Upper lobe of right lung (tissue), 1 donor: Measurements from ENCODE around the gene PLPP3. TPM values are rescaled to one million over a fixed set of nuclear protein-coding genes. Genes with fewer than 3 reads are reported as not detected.

Experiments used
- ATAC-seq: fragments of 200-7000 bp; cut with Tn5 transposase; one replicate; pipeline ENCODE4 v1.9.1; 2020; ENCODE audit warnings: mild to moderate bottlenecking, moderate library complexity
- DNase-seq: peaks from one replicate; pipeline ENCODE4 v3.0.0-alpha.2; 2020
- H3K27ac ChIP-seq: fragments of 200-600 bp; one replicate; pipeline ENCODE4 v1.8.0; 2022
- H3K27me3 ChIP-seq: fragments of 200-600 bp; one replicate; pipeline ENCODE4 v1.8.0; 2022; ENCODE audit warnings: mild to moderate bottlenecking
- H3K36me3 ChIP-seq: fragments of 200-600 bp; one replicate; pipeline ENCODE4 v1.8.0; 2022
- H3K4me1 ChIP-seq: fragments of 200-600 bp; one replicate; pipeline ENCODE4 v1.8.0; 2022
- H3K4me3 ChIP-seq: fragments of 200-600 bp; one replicate; pipeline ENCODE4 v1.8.0; 2022; ENCODE audit warnings: mild to moderate bottlenecking
- H3K9me3 ChIP-seq: fragments of 200-600 bp; one replicate; pipeline ENCODE4 v1.8.0; 2022
- CTCF ChIP-seq: fragments of 200-600 bp; IDR thresholded peaks from one replicate; pipeline ENCODE4 v1.8.0; 2022; ENCODE audit warnings: antibody characterized with exemption
- intact Hi-C: fragments of 100-400 bp; cut with DNase I; formaldehyde crosslinking; loops from one replicate; pipeline ENCODE4 v1.11.0; 2022
- total RNA-seq: library from RNA; stranded (reverse); fragmentation: NEBNext Ultra II Directional; extraction: Animal tissue kit (Norgen Biotek cat#: 25700); gene quantifications from one replicate; pipeline ENCODE4 v1.2.1, GENCODE V29; 2021
- donor health status: DM: no; HTN: yes; CAD: no; lungs with severe emphysema.

Gene PLPP3
- total RNA-seq, 1 donor from 2014 or later = 124 TPM

- Histone ChIP-seq H3K27me3 (no peaks in the 10 kb centered on the region), H3K4me1 (no peaks in the 10 kb centered on the region), H3K9me3 (no peaks in the 10 kb centered on the region), H3K4me3 (no peak overlapping the region), H3K27ac (no peak overlapping the region), H3K36me3 (no peaks in the 10 kb centered on the region)
- intact Hi-C loops = no loop called here
- TF ChIP-seq CTCF = no peak
- ATAC-seq (no peak), DNase-seq (no peak)
These were observed 120.1 kb downstream of the PLPP3 start for GRCh38 chr1:56459260-56459659.

- no peak for DNase-seq
- Histone ChIP-seq H3K27ac (no peak overlapping the region), H3K4me1 (peaks cover 6% of the 10 kb centered on the region), H3K36me3 (no peaks in the 10 kb centered on the region), H3K9me3 (no peaks in the 10 kb centered on the region), H3K4me3 (no peak overlapping the region), H3K27me3 (no peaks in the 10 kb centered on the region)
- intact Hi-C loops = no loop called here
- TF ChIP-seq CTCF = no peak
- no peak for ATAC-seq
These were observed 121.5 kb downstream of the PLPP3 start for GRCh38 chr1:56457756-56458375.

- no peak for ATAC-seq
These were observed 122.8 kb downstream of the PLPP3 start for GRCh38 chr1:56456435-56457101.

GRCh38 chr1:56453417-56454078, 125.8 kb downstream of the PLPP3 start:
- ATAC-seq (no peak), DNase-seq (no peak)
- Histone ChIP-seq H3K27me3 (no peaks in the 10 kb centered on the region), H3K36me3 (no peaks in the 10 kb centered on the region), H3K9me3 (no peaks in the 10 kb centered on the region), H3K4me1 (peaks cover 29% of the 10 kb centered on the region), H3K4me3 (no peak overlapping the region), H3K27ac (no peak overlapping the region)
- TF ChIP-seq CTCF = no peak
- intact Hi-C loops = no loop called here

More at GRCh38 chr1:56456435-56457101, 122.8 kb downstream of the PLPP3 start:
- H3K27ac ChIP-seq = no peak overlapping the region
- H3K4me1 ChIP-seq = peaks cover 17% of the 10 kb centered on the region
- intact Hi-C loops = no loop called here
- no peak for DNase-seq
- H3K36me3 ChIP-seq = no peaks in the 10 kb centered on the region
- no peaks in the 10 kb centered on the region for H3K9me3 ChIP-seq
- H3K27me3 ChIP-seq = no peaks in the 10 kb centered on the region
- TF ChIP-seq CTCF = no peak
- H3K4me3 ChIP-seq = no peak overlapping the region

GRCh38 chr1:56453016-56453415, 126.3 kb downstream of the PLPP3 start:
- peaks cover 34% of the 10 kb centered on the region for H3K4me1 ChIP-seq
- intact Hi-C loops = no loop called here
- no peaks in the 10 kb centered on the region for H3K27me3 ChIP-seq
- ATAC-seq (peak; percentile 79), DNase-seq (peak; percentile 80)
- no peaks in the 10 kb centered on the region for H3K9me3 ChIP-seq
- no peak overlapping the region for H3K27ac ChIP-seq
- no peak for TF ChIP-seq CTCF
- H3K4me3 ChIP-seq = no peak overlapping the region
- no peaks in the 10 kb centered on the region for H3K36me3 ChIP-seq
